HUDEP-2 (cell line): ENCODE results near the gene NOTCH4.

Experiments
- DNase-seq, 76 experiments: peaks; one replicate each; lab custom pipeline; 2025; ENCODE audit not compliant: unreplicated experiment in 76 of 76; lab: John Stamatoyannopoulos, UW

Gene NOTCH4

GRCh38 chr6:32147401-32148132, 76.3 kb downstream of the NOTCH4 start:
- DNase-seq: peak in 11 of 76 experiments; percentile 19 to 44 (median 29)

- no peak for DNase-seq
Observed at GRCh38 chr6:32146687-32147086, 77.2 kb downstream of the NOTCH4 start.

DNA sequence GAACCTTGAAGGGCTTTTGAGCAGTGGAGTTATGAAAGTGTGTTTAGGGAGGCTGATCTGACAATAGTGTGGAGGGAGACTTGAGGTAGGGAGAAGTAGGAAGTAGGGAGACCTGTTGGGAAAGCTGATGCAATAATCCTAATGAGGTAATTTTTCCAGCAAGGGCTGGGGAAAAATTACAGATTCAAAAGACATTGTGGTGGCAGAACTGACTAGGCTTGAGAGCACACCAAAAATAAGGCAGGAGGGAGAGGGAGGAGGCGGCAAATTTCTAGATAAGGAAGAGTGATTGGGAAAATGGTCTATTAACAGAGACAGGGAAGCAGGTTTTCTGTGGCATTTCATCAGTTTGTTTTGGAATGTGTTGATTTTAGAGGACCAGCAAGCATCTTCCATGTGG, 77.6 kb downstream of the NOTCH4 start:
- no peak for DNase-seq
